Measurements from ENCODE around the gene BOLL. TPM values are rescaled to one million over a fixed set of nuclear protein-coding genes. Genes with fewer than 3 reads are reported as not detected.
A peak's percentile ranks its signal among the peaks of the same experiment; 100 is the strongest.

BOLL gene
- total and polyA plus RNA-seq, 10 of the 15 experiments (the other 5 are each of a cell fraction or from before 2014, with no cell fraction given) = 0.05 TPM; not detected in 9

DNA sequence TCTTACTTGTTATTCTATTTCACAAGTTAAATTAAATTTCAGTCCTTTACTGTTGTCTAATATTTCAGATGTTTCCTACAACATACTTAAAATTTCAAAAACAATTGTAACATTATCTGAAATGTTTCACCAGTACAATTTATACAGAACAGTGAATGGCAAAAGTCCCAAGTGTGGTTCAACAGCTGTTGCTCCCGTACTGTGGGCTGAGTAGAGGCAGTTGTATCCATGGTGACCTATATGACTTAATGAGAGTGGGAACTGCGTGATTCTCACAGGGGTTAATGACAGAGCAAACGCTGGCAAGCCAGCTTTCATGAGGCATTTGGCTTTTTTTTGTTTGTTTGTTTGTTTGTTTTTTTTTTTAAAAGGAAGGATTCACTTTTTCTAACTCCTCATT lies 13.9 kb upstream of the BOLL start:
- no peak for FAIRE-seq
- intact Hi-C loops (cut with micrococcal nuclease; ENCODE audit: unreplicated experiment) (no loop called here), in situ Hi-C loops (cut with MboI) (no loop called here)
- Histone ChIP-seq H3K27ac (ENCODE audit: control insufficient read depth, insufficient read depth) (no peak overlapping the region), H3K9me3 (replicated peaks; ENCODE audit: control insufficient read depth, insufficient read depth, low read length) (no peaks in the 10 kb centered on the region; the same call in 2 of the 3 replicates), H3K4me1 (ENCODE audit: control insufficient read depth, insufficient read depth, low read length) (no peaks in the 10 kb centered on the region), H3K4me3 (no peak overlapping the region), H3K36me3 (ENCODE audit: control insufficient read depth in 2 of 2, insufficient read depth in 2 of 2, low read length in 1 of 2) (no peaks in the 10 kb centered on the region), H3K79me2 (ENCODE audit: control insufficient read depth, insufficient read depth, low read length) (no peaks in the 10 kb centered on the region), H3K9ac (ENCODE audit: control insufficient read depth, insufficient read depth, low read length) (no peak overlapping the region), H3K4me2 (ENCODE audit: control insufficient read depth, insufficient read depth) (no peak overlapping the region), H2AFZ (ENCODE audit: control insufficient read depth, low read depth, low read length) (no peak overlapping the region), H3K27me3 (replicated peaks in 1 of 2; ENCODE audit: control insufficient read depth in 2 of 2, insufficient read depth in 2 of 2, low read length in 1 of 2) (peaks cover 0 to 2% of the 10 kb centered on the region in 2 experiments; a peak in 2 of 4 replicates), H4K20me1 (ENCODE audit: control insufficient read depth, insufficient read depth) (no peaks in the 10 kb centered on the region)
- 14% methylated on average over 3 of the region's 3 CpGs for WGBS (ENCODE audit: insufficient coverage, insufficient replicate concordance, low lambda C conversion rate, missing lambda C conversion rate)
- ChIA-PET RAD21 (ENCODE audit: unreplicated experiment) (interaction anchor here (0.8 to 5.0 kb wide), 3 partner anchors 39 to 498 kb away, joined by 3 to 34 read pairs (median 10); no protein-coding TSS in a partner anchor), CTCF (interaction anchor here (0.7 to 4.5 kb wide), 5 partner anchors 8 to 498 kb away, joined by 3 to 35 read pairs (median 9); no protein-coding TSS in a partner anchor), POLR2A (interaction anchor here (0.6 kb wide), 2 partner anchors 87 to 261 kb away, joined by 3 read pairs; no protein-coding TSS in a partner anchor), SMC1A (ENCODE audit: uncharacterized antibody, unreplicated experiment) (interaction anchor here (0.9 to 4.4 kb wide), 5 partner anchors 15 to 498 kb away, joined by 3 to 37 read pairs (median 3); no protein-coding TSS in a partner anchor)
- TF ChIP-seq ZSCAN29 (IDR thresholded peaks at IDR 0.05) = no peak
- TF ChIP-seq, protein P1, sequence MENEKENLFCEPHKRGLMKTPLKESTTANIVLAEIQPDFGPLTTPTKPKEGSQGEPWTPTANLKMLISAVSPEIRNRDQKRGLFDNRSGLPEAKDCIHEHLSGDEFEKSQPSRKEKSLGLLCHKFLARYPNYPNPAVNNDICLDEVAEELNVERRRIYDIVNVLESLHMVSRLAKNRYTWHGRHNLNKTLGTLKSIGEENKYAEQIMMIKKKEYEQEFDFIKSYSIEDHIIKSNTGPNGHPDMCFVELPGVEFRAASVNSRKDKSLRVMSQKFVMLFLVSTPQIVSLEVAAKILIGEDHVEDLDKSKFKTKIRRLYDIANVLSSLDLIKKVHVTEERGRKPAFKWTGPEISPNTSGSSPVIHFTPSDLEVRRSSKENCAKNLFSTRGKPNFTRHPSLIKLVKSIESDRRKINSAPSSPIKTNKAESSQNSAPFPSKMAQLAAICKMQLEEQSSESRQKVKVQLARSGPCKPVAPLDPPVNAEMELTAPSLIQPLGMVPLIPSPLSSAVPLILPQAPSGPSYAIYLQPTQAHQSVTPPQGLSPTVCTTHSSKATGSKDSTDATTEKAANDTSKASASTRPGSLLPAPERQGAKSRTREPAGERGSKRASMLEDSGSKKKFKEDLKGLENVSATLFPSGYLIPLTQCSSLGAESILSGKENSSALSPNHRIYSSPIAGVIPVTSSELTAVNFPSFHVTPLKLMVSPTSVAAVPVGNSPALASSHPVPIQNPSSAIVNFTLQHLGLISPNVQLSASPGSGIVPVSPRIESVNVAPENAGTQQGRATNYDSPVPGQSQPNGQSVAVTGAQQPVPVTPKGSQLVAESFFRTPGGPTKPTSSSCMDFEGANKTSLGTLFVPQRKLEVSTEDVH (IDR thresholded peaks at IDR 0.05; ENCODE audit: low read depth, partially characterized antibody) = no peak
- peak; percentile 9; the same call in 1 of the 2 replicates for TF ChIP-seq RUNX3 (IDR thresholded peaks at IDR 0.05; ENCODE audit: low read length)
- TF ChIP-seq, protein P2, sequence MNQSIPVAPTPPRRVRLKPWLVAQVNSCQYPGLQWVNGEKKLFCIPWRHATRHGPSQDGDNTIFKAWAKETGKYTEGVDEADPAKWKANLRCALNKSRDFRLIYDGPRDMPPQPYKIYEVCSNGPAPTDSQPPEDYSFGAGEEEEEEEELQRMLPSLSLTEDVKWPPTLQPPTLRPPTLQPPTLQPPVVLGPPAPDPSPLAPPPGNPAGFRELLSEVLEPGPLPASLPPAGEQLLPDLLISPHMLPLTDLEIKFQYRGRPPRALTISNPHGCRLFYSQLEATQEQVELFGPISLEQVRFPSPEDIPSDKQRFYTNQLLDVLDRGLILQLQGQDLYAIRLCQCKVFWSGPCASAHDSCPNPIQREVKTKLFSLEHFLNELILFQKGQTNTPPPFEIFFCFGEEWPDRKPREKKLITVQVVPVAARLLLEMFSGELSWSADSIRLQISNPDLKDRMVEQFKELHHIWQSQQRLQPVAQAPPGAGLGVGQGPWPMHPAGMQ (IDR thresholded peaks at IDR 0.05; ENCODE audit: borderline replicate concordance) = no peak
- TF ChIP-seq, protein P3, sequence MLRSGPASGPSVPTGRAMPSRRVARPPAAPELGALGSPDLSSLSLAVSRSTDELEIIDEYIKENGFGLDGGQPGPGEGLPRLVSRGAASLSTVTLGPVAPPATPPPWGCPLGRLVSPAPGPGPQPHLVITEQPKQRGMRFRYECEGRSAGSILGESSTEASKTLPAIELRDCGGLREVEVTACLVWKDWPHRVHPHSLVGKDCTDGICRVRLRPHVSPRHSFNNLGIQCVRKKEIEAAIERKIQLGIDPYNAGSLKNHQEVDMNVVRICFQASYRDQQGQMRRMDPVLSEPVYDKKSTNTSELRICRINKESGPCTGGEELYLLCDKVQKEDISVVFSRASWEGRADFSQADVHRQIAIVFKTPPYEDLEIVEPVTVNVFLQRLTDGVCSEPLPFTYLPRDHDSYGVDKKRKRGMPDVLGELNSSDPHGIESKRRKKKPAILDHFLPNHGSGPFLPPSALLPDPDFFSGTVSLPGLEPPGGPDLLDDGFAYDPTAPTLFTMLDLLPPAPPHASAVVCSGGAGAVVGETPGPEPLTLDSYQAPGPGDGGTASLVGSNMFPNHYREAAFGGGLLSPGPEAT (IDR thresholded peaks at IDR 0.05; ENCODE audit: low read depth) = no peak
- TF ChIP-seq RCOR1 (conservative IDR thresholded peaks at IDR 0.05; ENCODE audit: low read depth, low read length) = no peak
- TF ChIP-seq RELA (IDR thresholded peaks at IDR 0.05; ENCODE audit: borderline replicate concordance, partially characterized antibody) = no peak
- TF ChIP-seq WRNIP1 (IDR thresholded peaks at IDR 0.05; ENCODE audit: borderline replicate concordance, low read depth, low read length) = no peak
- no peak for TF ChIP-seq MYB (IDR thresholded peaks at IDR 0.05; ENCODE audit: borderline replicate concordance, low read depth, low read length)
- peak; percentile 49 for ATAC-seq
- no TSS peak for BruUV-seq (replicated peaks)
- DNase-seq (ENCODE audit: low read depth, low spot score) = no peak
